Keratinocyte (primary cell): Measurements from ENCODE around the gene ITGB6. TPM values are rescaled to one million over a fixed set of nuclear protein-coding genes. Genes with fewer than 3 reads are reported as not detected.
A peak's percentile ranks its signal among the peaks of the same experiment; 100 is the strongest.

Experiments
- DNase-seq: peaks from one replicate; pipeline ENCODE4 v3.0.0-alpha.2; 2011; ENCODE audit warnings: low read depth, missing footprints, low spot score
- FAIRE-seq: peaks from 2 replicates; lab custom pipeline; 2011; peaks lifted over from hg19 to GRCh38; lab: Jason Lieb, UNC
- H2AFZ ChIP-seq: 2 replicates; pipeline ENCODE4 v1.6.0; 2012; ENCODE audit warnings: low read length, control low read depth, inconsistent platforms; ENCODE audit not compliant: control insufficient read depth
- H3K27ac ChIP-seq: 2 replicates; pipeline ENCODE4 v1.5.1; 2011; ENCODE audit warnings: low read length; ENCODE audit not compliant: control insufficient read depth, insufficient read depth
- H3K27me3 ChIP-seq: 3 replicates; pipeline ENCODE4 v1.6.0; 2011; ENCODE audit warnings: low read length; ENCODE audit not compliant: control insufficient read depth, insufficient read depth; ENCODE audit errors: extremely low read depth
- H3K36me3 ChIP-seq, 2 experiments: 2 replicates in 1 of 2; 3 replicates in 1 of 2; pipeline ENCODE4 v1.5.1; 2011; ENCODE audit warnings: low read length in 2 of 2, mild to moderate bottlenecking in 1 of 2; ENCODE audit not compliant: control insufficient read depth in 2 of 2, insufficient read depth in 2 of 2; ENCODE audit errors: extremely low read depth in 1 of 2
- H3K4me1 ChIP-seq: 3 replicates; pipeline ENCODE4 v1.5.1; 2011; ENCODE audit warnings: low read length; ENCODE audit not compliant: control insufficient read depth, insufficient read depth; ENCODE audit errors: extremely low read depth
- H3K4me2 ChIP-seq: 3 replicates; pipeline ENCODE4 v1.6.0; 2011; ENCODE audit warnings: low read depth, low read length; ENCODE audit not compliant: control insufficient read depth, insufficient read depth; ENCODE audit errors: extremely low read depth
- H3K4me3 ChIP-seq, 3 experiments: fragments of 200-600 bp in 1 of 3; sonication (generic) in 1 of 3; 2 replicates in 2 of 3; 3 replicates in 1 of 3; pipeline ENCODE4 v1.5.1; 2011 to 2016; ENCODE audit warnings: low read length in 3 of 3, mild to moderate bottlenecking in 3 of 3, control low read depth in 2 of 3, inconsistent platforms in 1 of 3, low read depth in 1 of 3, mixed read lengths in 1 of 3, mixed run types in 1 of 3, moderate library complexity in 1 of 3; ENCODE audit not compliant: control insufficient read depth in 2 of 3, insufficient read depth in 2 of 3; ENCODE audit errors: extremely low read depth in 1 of 3
- H3K79me2 ChIP-seq: 2 replicates; pipeline ENCODE4 v1.6.0; 2012; ENCODE audit warnings: low read length; ENCODE audit not compliant: control insufficient read depth, insufficient read depth
- H3K9ac ChIP-seq: 3 replicates; pipeline ENCODE4 v1.6.0; 2011; ENCODE audit warnings: low read length; ENCODE audit not compliant: control insufficient read depth, insufficient read depth; ENCODE audit errors: extremely low read depth
- H3K9me1 ChIP-seq: 3 replicates; pipeline ENCODE4 v1.6.0; 2011; ENCODE audit warnings: low read length; ENCODE audit not compliant: control insufficient read depth, insufficient read depth; ENCODE audit errors: extremely low read depth
- H3K9me3 ChIP-seq: 2 replicates; pipeline ENCODE4 v1.5.1; 2012; ENCODE audit warnings: low read depth, low read length; ENCODE audit not compliant: control insufficient read depth
- H4K20me1 ChIP-seq: 3 replicates; pipeline ENCODE4 v1.6.0; 2011; ENCODE audit warnings: low read length; ENCODE audit not compliant: control insufficient read depth, insufficient read depth; ENCODE audit errors: extremely low read depth
- EZH2 ChIP-seq: IDR thresholded peaks from one replicate; pipeline ENCODE4 v1.6.1; 2012; ENCODE audit warnings: inconsistent platforms, mild to moderate bottlenecking, low read length, moderate library complexity
- dilution Hi-C: fragments of 300-500 bp; cut with MboI; formaldehyde crosslinking; loops from one replicate; pipeline ENCODE4 v1.7.0; 2020; ENCODE audit warnings: low sequenced_read_pairs; ENCODE audit not compliant: extremely low pct_ligation_motif_present
- polyA plus RNA-seq, 5 experiments: library from polyadenylated mRNA; depleted of rRNA in 3 of 5; stranded (reverse) in 3 of 5; stranded (forward) in 1 of 5; unstranded in 1 of 5; fragments of >200 nt; gene quantifications; 1 replicate in 1 of 5; 2 replicates in 3 of 5; 3 replicates in 1 of 5; pipeline versions ENCODE4 v1.2.1 to v1.2.3, GENCODE V29; 2011 to 2012; ENCODE audit warnings: missing spikeins in 2 of 5, low read depth in 1 of 5, low replicate concordance in 1 of 5
- TF ChIP-seq, protein P1 (sequence below), 3 experiments: IDR thresholded peaks in 1 of 3; conservative IDR thresholded peaks in 1 of 3; optimal IDR thresholded peaks in 1 of 3; 2 replicates in 2 of 3; 3 replicates in 1 of 3; pipeline versions ENCODE3 to v1.5.1; 2011; ENCODE audit warnings: low read length in 3 of 3, mild to moderate bottlenecking in 3 of 3, moderate library complexity in 2 of 3, control low read depth in 1 of 3, inconsistent platforms in 1 of 3; ENCODE audit not compliant: insufficient read depth in 2 of 3; ENCODE audit errors: extremely low read depth in 1 of 3

The ITGB6 gene
- polyA plus RNA-seq, 1 donor (not counting 4 experiments of a cell fraction or from before 2014, with no cell fraction given), result 183 TPM

- no peak for FAIRE-seq
- Histone ChIP-seq H3K9ac (no peak overlapping the region), H3K27ac (no peak overlapping the region), H3K4me2 (no peak overlapping the region), H3K4me3 (no peak overlapping the region), H3K79me2 (no peaks in the 10 kb centered on the region), H2AFZ (no peak overlapping the region), H3K9me3 (peaks cover 2% of the 10 kb centered on the region), H3K9me1 (no peaks in the 10 kb centered on the region), H4K20me1 (no peaks in the 10 kb centered on the region), H3K4me1 (peaks cover 7% of the 10 kb centered on the region), H3K27me3 (no peaks in the 10 kb centered on the region), H3K36me3 (peaks cover 4 to 5% of the 10 kb centered on the region in 2 experiments)
- dilution Hi-C loops, result no loop called here
- no peak for TF ChIP-seq EZH2
- TF ChIP-seq, protein P1, sequence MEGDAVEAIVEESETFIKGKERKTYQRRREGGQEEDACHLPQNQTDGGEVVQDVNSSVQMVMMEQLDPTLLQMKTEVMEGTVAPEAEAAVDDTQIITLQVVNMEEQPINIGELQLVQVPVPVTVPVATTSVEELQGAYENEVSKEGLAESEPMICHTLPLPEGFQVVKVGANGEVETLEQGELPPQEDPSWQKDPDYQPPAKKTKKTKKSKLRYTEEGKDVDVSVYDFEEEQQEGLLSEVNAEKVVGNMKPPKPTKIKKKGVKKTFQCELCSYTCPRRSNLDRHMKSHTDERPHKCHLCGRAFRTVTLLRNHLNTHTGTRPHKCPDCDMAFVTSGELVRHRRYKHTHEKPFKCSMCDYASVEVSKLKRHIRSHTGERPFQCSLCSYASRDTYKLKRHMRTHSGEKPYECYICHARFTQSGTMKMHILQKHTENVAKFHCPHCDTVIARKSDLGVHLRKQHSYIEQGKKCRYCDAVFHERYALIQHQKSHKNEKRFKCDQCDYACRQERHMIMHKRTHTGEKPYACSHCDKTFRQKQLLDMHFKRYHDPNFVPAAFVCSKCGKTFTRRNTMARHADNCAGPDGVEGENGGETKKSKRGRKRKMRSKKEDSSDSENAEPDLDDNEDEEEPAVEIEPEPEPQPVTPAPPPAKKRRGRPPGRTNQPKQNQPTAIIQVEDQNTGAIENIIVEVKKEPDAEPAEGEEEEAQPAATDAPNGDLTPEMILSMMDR (optimal IDR thresholded peaks at IDR 0.05 in 1 of 3, IDR thresholded peaks at IDR 0.05 in 1 of 3, conservative IDR thresholded peaks at IDR 0.05 in 1 of 3; ENCODE audit: extremely low read depth in 1 of 3, insufficient read depth in 2 of 3, low read length in 3 of 3), result no peak
- no peak for DNase-seq
These were observed 102.7 kb downstream of the ITGB6 start for GRCh38 chr2:160097326-160097725.

GRCh38 chr2:160096409-160096808 lies 103.7 kb downstream of the ITGB6 start:
- FAIRE-seq (peak; percentile 9), DNase-seq (no peak)
- Histone ChIP-seq H3K4me3 (no peak overlapping the region), H3K4me2 (no peak overlapping the region), H2AFZ (no peak overlapping the region), H3K4me1 (peaks cover 16% of the 10 kb centered on the region), H3K9me1 (no peaks in the 10 kb centered on the region), H3K27ac (peak overlapping the region; percentile 53), H3K36me3 (no peaks in the 10 kb centered on the region), H4K20me1 (no peaks in the 10 kb centered on the region), H3K9ac (no peak overlapping the region), H3K27me3 (no peaks in the 10 kb centered on the region), H3K79me2 (no peaks in the 10 kb centered on the region), H3K9me3 (peaks cover 2% of the 10 kb centered on the region)
- no peak for TF ChIP-seq EZH2
- TF ChIP-seq, protein P1 (optimal IDR thresholded peaks at IDR 0.05 in 1 of 3, IDR thresholded peaks at IDR 0.05 in 1 of 3, conservative IDR thresholded peaks at IDR 0.05 in 1 of 3; ENCODE audit: extremely low read depth in 1 of 3, insufficient read depth in 2 of 3, low read length in 3 of 3), result no peak
- dilution Hi-C loops, result no loop called here
